HepG2 (cell line): ENCODE data around the gene GRIK3. TPM values are rescaled to one million over a fixed set of nuclear protein-coding genes. Genes with fewer than 3 reads are reported as not detected.

ENCODE experiments used
- ATAC-seq: fragments of 200-7000 bp; cut with Tn5 transposase; 3 replicates; pipeline ENCODE4 v1.9.1; 2020; ENCODE audit warnings: mild to moderate bottlenecking, moderate library complexity
- BruUV-seq: library from RNA; stranded (reverse); fragments of 400-500 nt; replicated peaks from 2 replicates; lab custom pipeline; 2021; lab: Mats Ljungman, UMichigan
- CTCF ChIA-PET: fragments of 300-600 bp; formaldehyde crosslinking; extraction: SDS; loops from one replicate; lab custom pipeline; 2021; ENCODE audit warnings: low total read pairs, inconsistent platforms, low intra/inter-chr PET ratio; lab: Yijun Ruan, JAX
- POLR2A ChIA-PET: fragments of 350-600 bp; sonication (Branson Sonifier 250); formaldehyde crosslinking; loops from one replicate; lab custom pipeline; 2020; ENCODE audit warnings: antibody characterized with exemption, inconsistent platforms; lab: Yijun Ruan, JAX
- DNase-seq: peaks from one replicate; pipeline ENCODE4 v3.0.0-alpha.2; 2015; ENCODE audit warnings: low spot score
- FAIRE-seq: peaks from 3 replicates; lab custom pipeline; 2011; peaks lifted over from hg19 to GRCh38; lab: Jason Lieb, UNC
- H2AFZ ChIP-seq: one replicate; pipeline ENCODE4 v1.6.1; 2011; ENCODE audit warnings: low read length, inconsistent platforms
- H3K27ac ChIP-seq: fragments of 300-600 bp; 3 replicates; pipeline ENCODE4 v1.8.0; 2011; ENCODE audit warnings: mixed run types, mild to moderate bottlenecking, mixed read lengths, low read length, inconsistent platforms; ENCODE audit not compliant: insufficient read depth; ENCODE audit errors: extremely low read length
- H3K27me3 ChIP-seq, 2 experiments: fragments of 200-600 bp in 1 of 2; 2 replicates in 1 of 2; 3 replicates in 1 of 2; pipeline versions ENCODE4 v1.6.0 to v1.8.0; 2011; ENCODE audit warnings: low read length in 2 of 2, mild to moderate bottlenecking in 2 of 2, moderate library complexity in 2 of 2, inconsistent platforms in 1 of 2; ENCODE audit not compliant: insufficient read depth in 2 of 2, control insufficient read depth in 1 of 2
- H3K36me3 ChIP-seq, 2 experiments: fragments of 200-600 bp in 1 of 2; replicated peaks in 1 of 2; 2 replicates in 1 of 2; 3 replicates in 1 of 2; pipeline versions ENCODE4 v1.5.1 to v1.8.0; 2011; ENCODE audit warnings: low read length in 2 of 2, inconsistent platforms in 1 of 2; ENCODE audit not compliant: insufficient read depth in 2 of 2, control insufficient read depth in 1 of 2
- H3K4me1 ChIP-seq: 2 replicates; pipeline ENCODE4 v1.5.1; 2012; ENCODE audit warnings: low read length, inconsistent platforms; ENCODE audit not compliant: insufficient read depth
- H3K4me2 ChIP-seq: 2 replicates; pipeline ENCODE4 v1.6.0; 2011; ENCODE audit warnings: low read depth, low read length, inconsistent platforms
- H3K4me3 ChIP-seq, 3 experiments: fragments of 200-600 bp in 1 of 3; sonication (generic), shearing (Covaris generic) in 1 of 3; replicated peaks in 1 of 3; 2 replicates each; pipeline ENCODE4 v1.5.1; 2011 to 2016; ENCODE audit warnings: low read length in 3 of 3, inconsistent platforms in 2 of 3, low read depth in 2 of 3, mild to moderate bottlenecking in 2 of 3, control low read depth in 1 of 3, mixed read lengths in 1 of 3; ENCODE audit not compliant: insufficient read depth in 1 of 3
- H3K79me2 ChIP-seq: one replicate; pipeline ENCODE4 v1.6.1; 2011; ENCODE audit warnings: low read length, inconsistent platforms; ENCODE audit not compliant: insufficient read depth
- H3K9ac ChIP-seq: 2 replicates; pipeline ENCODE4 v1.6.0; 2011; ENCODE audit warnings: mild to moderate bottlenecking, low read depth, low read length, inconsistent platforms; ENCODE audit not compliant: insufficient read depth
- H3K9me3 ChIP-seq: 2 replicates; pipeline ENCODE4 v1.5.1; 2012; ENCODE audit warnings: mild to moderate bottlenecking, low read length
- H4K20me1 ChIP-seq: 2 replicates; pipeline ENCODE4 v1.6.0; 2011; ENCODE audit warnings: inconsistent platforms, mild to moderate bottlenecking, low read length, moderate library complexity; ENCODE audit not compliant: insufficient read depth
- BRCA1 ChIP-seq: sonication (generic); formaldehyde crosslinking; IDR thresholded peaks from 2 replicates; pipeline ENCODE4 v1.4.0; 2020; ENCODE audit warnings: missing genetic modification reagents
- CEBPB ChIP-seq: IDR thresholded peaks from 2 replicates; pipeline ENCODE4 v1.6.1; 2011; ENCODE audit warnings: low read depth, low read length, improper control_type of control experiment, borderline replicate concordance
- CEBPG ChIP-seq: IDR thresholded peaks from 2 replicates; pipeline ENCODE4 v1.6.1; 2016
- CTCF ChIP-seq: sonication (generic); formaldehyde crosslinking; IDR thresholded peaks from 2 replicates; pipeline ENCODE4 v1.5.0; 2020; ENCODE audit warnings: mild to moderate bottlenecking, missing genetic modification reagents, moderate library complexity
- STAG1 ChIP-seq: sonication (generic); formaldehyde crosslinking; IDR thresholded peaks from 2 replicates; pipeline ENCODE4 v1.4.0; 2020; ENCODE audit warnings: missing genetic modification reagents
- ZNF747 ChIP-seq: sonication (generic); formaldehyde crosslinking; IDR thresholded peaks from 2 replicates; pipeline ENCODE4 v1.8.1; 2023; ENCODE audit warnings: missing genetic modification reagents, mild to moderate bottlenecking, borderline replicate concordance
- WGBS: methylation state at CpG from one replicate; pipeline ENCODE4 v1.1.6; 2017; ENCODE audit warnings: low lambda C conversion rate; 5-methylcytosine and 5-hydroxymethylcytosine counted together
- in situ Hi-C: cut with HindIII; loops from 2 replicates; pipeline ENCODE4 v1.10.0; 2017; ENCODE audit warnings: low pct_unique_long_range_greater_than_20kb; ENCODE audit not compliant: extremely low pct_ligation_motif_present
- intact Hi-C: fragments of 100-400 bp; cut with micrococcal nuclease; formaldehyde crosslinking; loops from one replicate; pipeline ENCODE4 v1.10.0; 2022; ENCODE audit not compliant: unreplicated experiment
- polyA plus RNA-seq, 8 experiments: library from polyadenylated mRNA; depleted of rRNA in 3 of 8; stranded (reverse) in 7 of 8; unstranded in 1 of 8; fragments of >200 nt; fragmentation: Illumina TruSeq in 4 of 8; extraction: Trizol in 4 of 8; gene quantifications; 2 replicates each; pipeline versions ENCODE4 v1.2.1 to v1.2.3, GENCODE V29; 2011 to 2016; ENCODE audit warnings: low read depth in 4 of 8, missing spikeins in 1 of 8, mixed read lengths in 1 of 8; ENCODE audit not compliant: insufficient read depth in 1 of 8
- total RNA-seq, 5 experiments: library from RNA; depleted of rRNA; stranded (reverse); fragments of >200 nt; fragmentation: Illumina TruSeq; extraction: Trizol; gene quantifications; 2 replicates each; pipeline ENCODE4 v1.2.3, GENCODE V29; 2016; ENCODE audit warnings: low read depth in 1 of 5

The GRIK3 gene
- total and polyA plus RNA-seq, 2 of the 13 experiments (the other 11 are each of a cell fraction or from before 2014, with no cell fraction given), result not detected

GRCh38 chr1:37038227-37039093 is 4.1 kb upstream of the GRIK3 start:
- WGBS, result 0% methylated on average over 3 of the region's 16 CpGs
- no peak for DNase-seq
- Histone ChIP-seq H3K36me3 (no peaks in the 10 kb centered on the region), H3K79me2 (no peaks in the 10 kb centered on the region), H3K4me1 (no peaks in the 10 kb centered on the region), H4K20me1 (peaks cover 4% of the 10 kb centered on the region; the same call in 1 of the 2 replicates), H3K4me3 (no peak overlapping the region), H3K27me3 (peaks cover 5 to 24% of the 10 kb centered on the region in 2 experiments), H3K9ac (no peak overlapping the region), H3K4me2 (no peak overlapping the region), H3K9me3 (no peaks in the 10 kb centered on the region), H3K27ac (no peak overlapping the region), H2AFZ (no peak overlapping the region)
- CTCF ChIA-PET, result no interaction called here
- intact Hi-C loops (no loop called here), in situ Hi-C loops (loop anchor here (25.0 kb wide), 1 partner anchor 326 kb away; no protein-coding TSS in a partner anchor)
- ATAC-seq, result peak; percentile 69
- POLR2A ChIA-PET, result no interaction called here
- TF ChIP-seq BRCA1, result no peak
- TF ChIP-seq CEBPB, result peak; percentile 72; the same call in 1 of the 2 replicates
- peak; percentile 39; the same call in 1 of the 2 replicates for TF ChIP-seq CEBPG (CRISPR knock-in tag)
- TF ChIP-seq ZNF747 (CRISPR knock-in tag), result no peak
- TF ChIP-seq CTCF, result peak; percentile 54
- TF ChIP-seq STAG1 (CRISPR knock-in tag), result peak; percentile 56
- FAIRE-seq, result no peak
- BruUV-seq, result no TSS peak
